ENCODE measurements around the gene FERMT1.

DNA sequence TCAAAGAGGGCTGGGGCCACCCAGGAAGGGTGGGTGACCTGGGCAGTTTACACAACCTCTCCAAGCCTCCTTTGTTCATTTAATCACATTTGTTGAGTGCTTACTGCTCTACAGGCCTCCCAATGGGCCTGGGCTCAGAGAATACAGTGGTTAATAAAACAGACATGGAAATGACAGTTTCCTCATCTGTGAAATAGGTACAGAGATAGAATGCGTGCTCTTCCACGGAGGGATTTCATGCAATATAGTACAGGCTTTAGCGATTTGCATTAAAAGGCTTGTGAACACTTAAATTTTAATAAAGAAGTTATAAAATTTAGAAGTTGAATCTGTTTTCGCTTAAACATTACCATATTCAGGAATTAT lies 802 bp upstream of the FERMT1 start:
- TF ChIP-seq GATA3 (IDR thresholded peaks at IDR 0.05; ENCODE audit: low read depth, low read length) (no peak), GATA2 (IDR thresholded peaks at IDR 0.05; ENCODE audit: low read depth, low read length) (no peak)
